Fibroblast of lung (primary cell): ENCODE data around the gene KIF25.

Source experiments
- CTCF ChIP-seq, 2 donors: IDR thresholded peaks in 1 of 2; conservative IDR thresholded peaks in 1 of 2; 1 replicate in 1 of 2; 2 replicates in 1 of 2; pipeline ENCODE4 v1.5.1; 2011 to 2012; ENCODE audit warnings: low read length in 2 of 2, control low read depth in 1 of 2, inconsistent platforms in 1 of 2, low read depth in 1 of 2, mild to moderate bottlenecking in 1 of 2
- EZH2 ChIP-seq: IDR thresholded peaks from 2 replicates; pipeline ENCODE4 v1.5.1; 2012; ENCODE audit warnings: low read length, control low read depth, mild to moderate bottlenecking; ENCODE audit errors: missing control alignments

DNA sequence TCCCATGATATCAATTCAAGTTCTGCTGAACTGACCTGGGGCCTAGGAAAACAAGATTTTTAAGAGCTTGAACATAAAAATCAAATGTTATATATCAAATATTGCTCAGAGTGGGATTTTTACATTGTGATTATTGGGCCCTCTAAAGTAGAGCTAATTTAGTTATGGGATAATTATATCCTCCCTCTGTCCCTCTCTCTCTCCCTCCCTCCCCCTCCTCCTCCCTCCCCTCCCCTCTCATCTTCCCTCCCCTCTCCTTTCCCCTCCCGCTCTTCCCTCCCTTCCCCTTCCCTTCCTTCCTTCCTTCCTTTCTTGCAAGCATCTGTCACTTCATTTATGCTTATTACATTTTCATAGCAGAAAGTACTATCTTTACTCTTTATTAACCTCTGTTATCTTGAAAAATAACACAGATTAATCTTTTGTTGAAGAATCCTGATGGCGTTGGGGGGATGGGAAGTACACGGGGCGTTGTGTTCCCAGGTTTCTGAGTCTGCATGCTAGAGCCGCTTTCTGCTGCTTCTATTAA, 32.8 kb downstream of the KIF25 start:
- TF ChIP-seq CTCF (conservative IDR thresholded peaks at IDR 0.05 in 1 of 2, IDR thresholded peaks at IDR 0.05 in 1 of 2; ENCODE audit: low read depth in 1 of 2, low read length in 2 of 2) = no peak
- TF ChIP-seq EZH2 = no peak
